T-helper 1 cell treated with Interleukin-12 subunit alpha and Interleukin-12 subunit beta and Interleukin-4 antibody, amounts not matched to agents 30 μg/mL and 1 μg/mL, for 36 hours (primary cell): ENCODE measurements around the gene TNS2.

Experiments
- H3K27ac Mint-ChIP-seq: one replicate; pipeline ENCODE4 v1.8.0; 2021; ENCODE audit warnings: mild to moderate bottlenecking, mixed read lengths
- H3K27me3 Mint-ChIP-seq: one replicate; pipeline ENCODE4 v1.8.0; 2021; ENCODE audit warnings: low read depth, mixed read lengths
- H3K36me3 Mint-ChIP-seq: one replicate; pipeline ENCODE4 v1.8.0; 2021; ENCODE audit warnings: low read depth, mixed read lengths
- H3K4me1 Mint-ChIP-seq: one replicate; pipeline ENCODE4 v1.8.0; 2021; ENCODE audit warnings: low read depth, mixed read lengths
- H3K4me3 Mint-ChIP-seq: one replicate; pipeline ENCODE4 v1.8.0; 2021; ENCODE audit warnings: mild to moderate bottlenecking, moderate library complexity, mixed read lengths
- H3K9me3 Mint-ChIP-seq: one replicate; pipeline ENCODE4 v1.8.0; 2021; ENCODE audit warnings: mixed read lengths

TNS2 gene

DNA sequence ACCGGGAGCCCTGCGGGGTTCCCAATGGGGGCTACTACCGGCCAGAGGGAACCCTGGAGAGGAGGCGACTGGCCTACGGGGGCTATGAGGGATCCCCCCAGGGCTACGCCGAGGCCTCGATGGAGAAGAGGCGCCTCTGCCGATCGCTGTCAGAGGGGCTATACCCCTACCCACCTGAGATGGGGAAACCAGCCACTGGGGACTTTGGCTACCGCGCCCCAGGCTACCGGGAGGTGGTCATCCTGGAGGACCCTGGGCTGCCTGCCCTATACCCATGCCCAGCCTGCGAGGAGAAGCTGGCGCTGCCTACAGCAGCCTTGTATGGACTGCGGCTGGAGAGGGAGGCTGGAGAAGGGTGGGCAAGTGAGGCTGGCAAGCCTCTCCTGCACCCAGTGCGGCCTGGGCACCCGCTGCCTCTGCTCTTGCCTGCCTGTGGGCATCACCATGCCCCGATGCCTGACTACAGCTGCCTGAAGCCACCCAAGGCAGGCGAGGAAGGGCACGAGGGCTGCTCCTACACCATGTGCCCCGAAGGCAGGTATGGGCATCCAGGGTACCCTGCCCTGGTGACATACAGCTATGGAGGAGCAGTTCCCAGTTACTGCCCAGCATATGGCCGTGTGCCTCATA, 9.7 kb downstream of the TNS2 start:
- H3K27ac Mint-ChIP-seq: no peak overlapping the region
- H3K27me3 Mint-ChIP-seq: peaks cover 4% of the 10 kb centered on the region
- peaks cover 4% of the 10 kb centered on the region for H3K4me1 Mint-ChIP-seq
- H3K4me3 Mint-ChIP-seq: no peak overlapping the region
- no peaks in the 10 kb centered on the region for H3K36me3 Mint-ChIP-seq
- no peaks in the 10 kb centered on the region for H3K9me3 Mint-ChIP-seq

DNA sequence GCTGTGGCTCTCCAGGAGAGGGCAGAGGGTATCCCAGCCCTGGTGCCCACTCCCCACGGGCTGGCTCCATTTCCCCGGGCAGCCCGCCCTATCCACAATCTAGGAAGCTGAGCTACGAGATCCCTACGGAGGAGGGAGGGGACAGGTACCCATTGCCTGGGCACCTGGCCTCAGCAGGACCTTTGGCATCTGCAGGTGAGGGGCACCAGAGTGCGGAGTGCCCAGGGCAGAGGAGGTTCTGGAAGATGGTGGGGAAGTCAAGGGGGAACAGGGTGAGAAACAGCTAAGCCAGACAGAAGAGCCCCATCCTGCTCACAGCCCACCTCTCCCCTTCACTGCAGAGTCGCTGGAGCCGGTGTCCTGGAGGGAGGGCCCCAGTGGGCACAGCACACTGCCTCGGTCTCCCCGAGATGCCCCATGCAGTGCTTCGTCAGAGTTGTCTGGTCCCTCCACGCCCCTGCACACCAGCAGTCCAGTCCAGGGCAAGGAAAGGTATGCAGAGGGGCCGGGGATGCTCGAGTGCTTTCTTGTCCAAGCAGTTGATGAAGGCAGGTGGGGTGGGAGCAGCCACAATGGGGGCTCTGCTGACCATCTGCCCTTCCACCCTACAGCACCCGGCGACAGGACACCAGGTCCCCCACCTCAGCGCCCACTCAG, 10.3 kb downstream of the TNS2 start:
- H3K4me3 Mint-ChIP-seq: no peak overlapping the region
- H3K4me1 Mint-ChIP-seq: peaks cover 4% of the 10 kb centered on the region
- H3K27ac Mint-ChIP-seq: no peak overlapping the region
- peaks cover 6% of the 10 kb centered on the region for H3K36me3 Mint-ChIP-seq
- peaks cover 4% of the 10 kb centered on the region for H3K27me3 Mint-ChIP-seq
- no peaks in the 10 kb centered on the region for H3K9me3 Mint-ChIP-seq

DNA sequence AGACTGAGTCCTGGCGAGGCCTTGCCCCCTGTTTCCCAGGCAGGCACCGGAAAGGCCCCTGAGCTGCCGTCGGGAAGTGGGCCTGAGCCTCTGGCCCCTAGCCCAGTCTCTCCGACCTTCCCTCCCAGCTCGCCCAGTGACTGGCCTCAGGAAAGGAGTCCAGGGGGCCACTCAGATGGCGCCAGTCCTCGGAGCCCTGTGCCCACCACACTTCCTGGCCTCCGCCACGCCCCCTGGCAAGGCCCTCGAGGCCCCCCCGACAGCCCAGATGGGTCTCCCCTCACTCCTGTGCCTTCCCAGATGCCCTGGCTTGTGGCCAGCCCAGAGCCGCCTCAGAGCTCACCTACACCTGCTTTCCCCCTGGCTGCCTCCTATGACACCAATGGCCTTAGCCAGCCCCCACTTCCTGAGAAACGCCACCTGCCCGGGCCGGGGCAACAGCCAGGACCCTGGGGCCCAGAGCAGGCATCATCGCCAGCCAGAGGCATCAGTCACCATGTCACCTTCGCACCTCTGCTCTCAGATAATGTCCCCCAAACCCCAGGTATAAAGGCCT, 10.9 kb downstream of the TNS2 start:
- Mint-ChIP-seq H3K4me3 (no peak overlapping the region), H3K27me3 (peaks cover 4% of the 10 kb centered on the region), H3K4me1 (peaks cover 2% of the 10 kb centered on the region), H3K27ac (no peak overlapping the region), H3K9me3 (no peaks in the 10 kb centered on the region), H3K36me3 (peaks cover 7% of the 10 kb centered on the region)

DNA sequence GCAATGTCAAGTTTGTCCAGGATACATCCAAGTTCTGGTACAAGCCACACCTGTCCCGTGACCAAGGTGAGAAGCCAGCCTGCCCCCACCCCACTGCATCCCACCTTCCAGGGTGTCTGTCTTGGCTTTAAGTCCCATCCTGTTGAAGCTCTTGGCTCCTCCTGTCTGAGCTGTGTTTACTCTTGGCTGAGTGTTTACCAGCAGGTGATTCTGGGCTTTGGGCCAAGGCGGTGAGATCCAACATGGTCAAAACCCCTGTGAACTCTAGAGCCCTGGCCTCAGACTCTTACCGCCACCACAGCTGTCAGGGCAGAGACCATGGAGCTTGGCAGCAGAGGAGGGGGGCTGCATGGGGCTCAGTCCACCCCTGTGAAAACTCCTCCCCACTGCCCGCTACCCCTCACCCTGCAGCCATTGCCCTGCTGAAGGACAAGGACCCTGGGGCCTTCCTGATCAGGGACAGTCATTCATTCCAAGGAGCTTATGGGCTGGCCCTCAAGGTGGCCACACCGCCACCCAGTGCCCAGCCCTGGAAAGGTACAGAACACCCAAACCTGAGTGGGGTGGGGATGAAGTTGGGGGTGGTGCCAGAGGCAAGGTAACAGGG, 11.6 kb downstream of the TNS2 start:
- peaks cover 12% of the 10 kb centered on the region for H3K36me3 Mint-ChIP-seq
- H3K4me3 Mint-ChIP-seq: no peak overlapping the region
- no peaks in the 10 kb centered on the region for H3K9me3 Mint-ChIP-seq
- H3K27me3 Mint-ChIP-seq: peaks cover 3% of the 10 kb centered on the region
- no peak overlapping the region for H3K27ac Mint-ChIP-seq
- peaks cover 5% of the 10 kb centered on the region for H3K4me1 Mint-ChIP-seq

DNA sequence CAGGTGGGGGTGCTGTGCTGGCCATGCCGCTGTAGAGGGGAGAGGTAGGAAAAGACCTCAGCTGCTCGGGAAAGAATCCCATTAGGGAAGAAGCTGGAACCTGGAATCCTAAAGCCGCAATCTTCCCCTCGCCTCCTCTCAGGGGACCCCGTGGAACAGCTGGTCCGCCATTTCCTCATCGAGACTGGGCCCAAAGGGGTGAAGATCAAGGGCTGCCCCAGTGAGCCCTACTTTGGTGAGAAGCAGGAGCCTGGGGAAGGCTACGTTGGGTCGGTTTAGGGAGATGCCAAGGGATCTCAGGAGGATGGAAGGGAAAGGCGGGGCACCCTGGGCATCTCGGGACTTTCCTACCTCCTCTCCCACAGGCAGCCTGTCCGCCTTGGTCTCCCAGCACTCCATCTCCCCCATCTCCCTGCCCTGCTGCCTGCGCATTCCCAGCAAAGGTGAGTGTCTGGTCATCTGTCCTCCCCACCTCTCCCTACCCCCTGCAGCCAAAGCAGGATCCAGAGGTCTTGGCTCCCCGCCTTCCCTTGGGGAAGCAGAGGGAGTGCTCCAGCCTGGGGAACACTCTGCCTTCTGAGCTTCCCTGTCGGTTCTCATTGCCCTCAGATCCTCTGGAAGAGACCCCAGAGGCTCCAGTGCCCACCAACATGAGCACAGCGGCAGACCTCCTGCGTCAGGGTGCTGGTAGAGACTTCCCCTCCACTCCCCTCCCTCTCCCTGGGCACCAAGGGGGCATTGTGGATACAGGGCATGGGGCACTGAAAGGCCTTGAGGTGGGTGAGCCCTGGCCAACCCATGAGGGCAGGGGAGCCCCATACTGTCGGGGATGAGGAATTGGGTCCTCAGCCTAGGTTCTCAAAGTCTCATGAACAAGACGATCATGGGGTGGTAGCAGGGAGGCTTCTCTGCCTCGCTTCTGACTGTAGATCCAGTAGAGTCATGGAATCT, 12.4 kb downstream of the TNS2 start:
- Mint-ChIP-seq H3K36me3 (peaks cover 12% of the 10 kb centered on the region), H3K4me1 (peaks cover 4% of the 10 kb centered on the region), H3K9me3 (no peaks in the 10 kb centered on the region), H3K27me3 (no peaks in the 10 kb centered on the region), H3K4me3 (no peak overlapping the region), H3K27ac (no peak overlapping the region)

DNA sequence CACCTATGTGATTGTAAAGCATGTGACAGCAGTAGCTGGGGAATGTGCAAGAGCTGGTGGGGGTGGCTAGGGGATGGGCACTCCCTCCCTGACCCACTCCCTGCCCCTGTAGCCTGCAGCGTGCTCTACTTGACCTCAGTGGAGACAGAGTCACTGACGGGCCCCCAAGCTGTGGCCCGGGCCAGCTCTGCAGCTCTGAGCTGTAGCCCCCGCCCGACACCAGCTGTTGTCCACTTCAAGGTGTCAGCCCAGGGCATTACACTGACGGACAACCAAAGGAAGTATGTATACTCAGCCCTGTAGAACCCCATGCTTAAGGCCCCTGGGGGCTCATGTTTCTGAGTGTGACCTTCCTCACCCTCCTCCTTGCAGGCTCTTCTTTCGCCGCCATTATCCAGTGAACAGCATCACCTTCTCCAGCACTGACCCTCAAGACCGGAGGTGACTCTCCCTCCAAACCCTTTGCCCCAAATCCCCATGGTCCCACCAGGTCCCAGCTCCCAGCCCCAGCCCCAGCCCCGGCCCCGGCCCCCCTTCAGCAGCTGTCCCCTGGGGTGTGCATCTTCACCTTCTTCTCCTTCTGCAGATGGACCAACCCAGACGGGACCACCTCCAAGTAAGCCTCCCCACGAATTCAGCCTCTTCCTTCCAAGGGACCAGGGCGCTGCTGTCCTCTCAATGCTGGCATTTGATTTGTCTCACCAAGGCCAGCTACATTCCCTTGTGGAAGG, 13.3 kb downstream of the TNS2 start:
- H3K36me3 Mint-ChIP-seq: peaks cover 12% of the 10 kb centered on the region
- H3K4me3 Mint-ChIP-seq: no peak overlapping the region
- H3K4me1 Mint-ChIP-seq: peaks cover 4% of the 10 kb centered on the region
- H3K9me3 Mint-ChIP-seq: no peaks in the 10 kb centered on the region
- no peaks in the 10 kb centered on the region for H3K27me3 Mint-ChIP-seq
- no peak overlapping the region for H3K27ac Mint-ChIP-seq

DNA sequence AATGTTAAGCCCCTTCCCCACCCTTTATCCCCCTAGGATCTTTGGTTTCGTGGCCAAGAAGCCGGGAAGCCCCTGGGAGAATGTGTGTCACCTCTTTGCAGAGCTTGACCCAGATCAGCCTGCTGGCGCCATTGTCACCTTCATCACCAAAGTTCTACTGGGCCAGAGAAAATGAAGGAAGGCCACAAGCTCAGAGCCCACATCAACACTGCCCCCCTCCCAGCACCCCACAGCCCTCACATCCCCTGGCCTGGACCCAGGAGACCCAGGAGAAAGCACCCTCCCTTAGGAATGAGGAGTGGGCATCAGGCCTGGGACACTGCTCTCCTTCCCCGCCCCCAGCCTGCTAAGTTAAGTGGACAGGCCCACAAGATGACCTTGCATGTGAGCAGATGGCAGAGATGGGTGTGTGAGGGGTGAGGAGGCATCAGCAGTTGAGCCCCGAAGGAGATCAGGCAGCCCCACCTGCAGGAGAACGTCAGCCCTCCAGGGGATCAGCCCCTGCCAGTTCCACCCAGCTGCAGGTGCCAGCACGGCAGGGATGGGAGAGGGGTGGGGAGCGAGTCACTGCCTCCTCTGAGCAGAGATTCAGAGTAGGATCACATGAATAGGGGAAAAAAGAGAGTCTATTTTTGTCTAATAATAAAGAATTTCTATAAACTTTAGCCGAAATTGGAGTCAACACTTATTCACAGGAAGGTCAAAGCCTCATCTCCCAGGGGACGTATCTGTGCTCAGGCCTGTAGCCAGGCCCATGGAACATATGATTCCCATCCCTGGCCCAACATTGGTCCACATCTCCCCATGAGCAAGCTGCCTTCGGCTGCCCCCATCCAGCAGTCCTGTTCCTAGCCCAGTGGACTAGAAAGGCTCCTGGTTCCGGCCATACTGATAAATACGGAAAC, 14.1 kb downstream of the TNS2 start:
- peaks cover 12% of the 10 kb centered on the region for H3K36me3 Mint-ChIP-seq
- H3K9me3 Mint-ChIP-seq: no peaks in the 10 kb centered on the region
- H3K27me3 Mint-ChIP-seq: no peaks in the 10 kb centered on the region
- no peak overlapping the region for H3K27ac Mint-ChIP-seq
- H3K4me3 Mint-ChIP-seq: no peak overlapping the region
- H3K4me1 Mint-ChIP-seq: peaks cover 4% of the 10 kb centered on the region

DNA sequence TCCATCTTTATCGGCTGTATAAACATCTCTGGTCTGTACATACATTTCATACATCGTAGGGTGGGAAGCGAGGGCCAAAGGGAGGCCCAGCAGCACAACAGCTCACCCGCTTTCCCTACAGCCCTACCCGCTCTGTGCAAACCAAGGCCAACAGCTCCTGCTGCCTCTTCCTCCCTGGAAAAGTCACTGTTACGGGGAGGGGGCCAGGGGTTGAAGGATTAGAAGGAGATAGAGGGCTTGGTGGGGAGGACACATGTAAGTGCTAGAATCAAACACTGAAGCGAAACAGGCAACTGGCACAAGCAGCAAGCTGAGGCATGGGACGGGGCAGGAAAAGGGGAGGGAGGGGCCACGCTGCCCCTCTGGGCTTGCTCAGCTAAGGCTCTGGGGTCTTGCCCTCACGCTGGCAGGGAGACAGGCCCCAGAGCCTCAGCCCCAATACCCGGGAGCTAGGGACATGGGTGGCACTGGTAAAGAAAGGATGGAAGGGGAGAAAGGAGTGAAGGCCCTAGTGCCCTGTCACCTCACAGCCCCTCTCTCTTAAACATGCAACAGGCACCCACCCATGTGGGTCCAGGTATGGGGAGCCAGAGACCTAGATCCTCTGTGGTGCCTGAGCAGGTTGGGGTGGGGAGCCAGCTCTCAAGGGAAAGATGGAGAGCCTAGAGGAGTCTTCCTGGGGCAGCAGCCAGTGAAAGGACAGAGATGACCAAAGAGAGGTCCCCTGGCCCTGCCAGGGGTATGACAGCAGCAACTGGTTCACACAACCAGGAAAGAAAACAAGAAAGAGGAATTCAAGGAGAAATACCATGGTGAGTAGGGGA, 15.0 kb downstream of the TNS2 start:
- no peak overlapping the region for H3K27ac Mint-ChIP-seq
- no peaks in the 10 kb centered on the region for H3K27me3 Mint-ChIP-seq
- no peaks in the 10 kb centered on the region for H3K9me3 Mint-ChIP-seq
- H3K4me1 Mint-ChIP-seq: peaks cover 4% of the 10 kb centered on the region
- peaks cover 12% of the 10 kb centered on the region for H3K36me3 Mint-ChIP-seq
- no peak overlapping the region for H3K4me3 Mint-ChIP-seq

DNA sequence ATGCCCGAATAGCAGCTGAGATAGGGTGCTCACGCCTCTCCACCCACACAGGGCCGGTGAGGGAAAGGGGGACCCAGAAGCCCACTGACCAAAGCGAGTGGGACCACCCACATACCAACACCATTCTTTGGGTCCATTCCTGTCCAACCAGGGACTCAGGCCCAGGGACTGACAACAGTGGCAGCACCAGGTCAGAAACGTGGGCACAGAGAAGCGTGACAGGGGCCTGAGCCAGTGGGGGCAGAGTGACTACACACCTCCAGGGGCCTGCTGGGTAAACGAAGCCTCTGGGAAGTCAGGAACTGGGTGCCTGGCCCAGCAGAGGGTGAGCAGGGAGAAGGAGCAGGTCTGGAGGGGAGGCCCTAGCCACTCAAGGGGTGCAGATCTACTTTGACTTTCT, 15.6 kb downstream of the TNS2 start:
- Mint-ChIP-seq H3K4me3 (no peak overlapping the region), H3K27me3 (no peaks in the 10 kb centered on the region), H3K36me3 (peaks cover 12% of the 10 kb centered on the region), H3K9me3 (no peaks in the 10 kb centered on the region), H3K27ac (no peak overlapping the region), H3K4me1 (peaks cover 4% of the 10 kb centered on the region)

DNA sequence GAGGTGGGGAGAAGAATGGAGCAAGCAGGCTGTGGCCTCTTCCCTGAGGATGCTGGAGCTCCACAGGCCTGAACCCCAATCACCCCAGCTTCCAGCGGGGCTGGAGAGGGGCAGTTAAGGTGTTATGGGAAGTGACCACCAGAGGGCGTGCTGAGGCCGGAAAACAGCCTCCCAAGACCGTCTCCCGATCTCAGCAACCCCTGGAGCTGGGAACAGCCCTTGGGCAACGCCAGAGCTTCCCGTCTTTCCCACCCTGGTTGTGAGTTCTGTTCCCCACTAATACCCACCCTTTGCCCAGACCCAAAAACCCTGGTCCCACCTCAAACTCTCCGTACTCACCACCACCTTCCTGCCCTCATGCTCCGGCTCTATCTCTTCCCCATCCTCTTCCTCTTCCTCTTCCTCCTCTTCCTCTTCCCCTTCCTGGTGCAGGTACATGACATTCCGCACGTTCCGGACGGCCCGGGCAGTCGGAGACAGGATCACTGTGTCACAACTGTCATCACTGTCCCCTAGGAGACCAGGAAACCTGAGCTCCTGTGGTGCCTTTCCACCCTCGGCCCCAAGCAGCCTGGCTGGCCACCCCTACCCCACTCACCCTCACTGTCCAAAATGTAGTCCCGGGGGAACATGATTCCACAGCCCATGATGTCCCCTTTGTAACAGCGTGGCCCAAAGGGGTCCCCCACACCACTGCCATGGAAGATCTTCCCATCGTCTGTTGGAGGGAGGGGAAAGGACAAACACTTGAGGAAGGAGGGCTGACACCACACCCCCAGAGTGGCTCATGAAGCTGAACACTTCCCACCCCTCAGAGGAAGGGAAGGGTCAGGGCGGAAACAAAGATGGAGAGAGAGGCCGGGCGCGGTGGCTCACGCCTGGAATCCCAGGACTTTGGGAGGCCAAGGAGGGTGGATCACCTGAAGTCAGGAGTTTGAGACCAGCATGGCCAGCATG, 16.4 kb downstream of the TNS2 start:
- Mint-ChIP-seq H3K36me3 (peaks cover 15% of the 10 kb centered on the region), H3K27me3 (no peaks in the 10 kb centered on the region), H3K27ac (peak overlapping the region; percentile 23)

DNA sequence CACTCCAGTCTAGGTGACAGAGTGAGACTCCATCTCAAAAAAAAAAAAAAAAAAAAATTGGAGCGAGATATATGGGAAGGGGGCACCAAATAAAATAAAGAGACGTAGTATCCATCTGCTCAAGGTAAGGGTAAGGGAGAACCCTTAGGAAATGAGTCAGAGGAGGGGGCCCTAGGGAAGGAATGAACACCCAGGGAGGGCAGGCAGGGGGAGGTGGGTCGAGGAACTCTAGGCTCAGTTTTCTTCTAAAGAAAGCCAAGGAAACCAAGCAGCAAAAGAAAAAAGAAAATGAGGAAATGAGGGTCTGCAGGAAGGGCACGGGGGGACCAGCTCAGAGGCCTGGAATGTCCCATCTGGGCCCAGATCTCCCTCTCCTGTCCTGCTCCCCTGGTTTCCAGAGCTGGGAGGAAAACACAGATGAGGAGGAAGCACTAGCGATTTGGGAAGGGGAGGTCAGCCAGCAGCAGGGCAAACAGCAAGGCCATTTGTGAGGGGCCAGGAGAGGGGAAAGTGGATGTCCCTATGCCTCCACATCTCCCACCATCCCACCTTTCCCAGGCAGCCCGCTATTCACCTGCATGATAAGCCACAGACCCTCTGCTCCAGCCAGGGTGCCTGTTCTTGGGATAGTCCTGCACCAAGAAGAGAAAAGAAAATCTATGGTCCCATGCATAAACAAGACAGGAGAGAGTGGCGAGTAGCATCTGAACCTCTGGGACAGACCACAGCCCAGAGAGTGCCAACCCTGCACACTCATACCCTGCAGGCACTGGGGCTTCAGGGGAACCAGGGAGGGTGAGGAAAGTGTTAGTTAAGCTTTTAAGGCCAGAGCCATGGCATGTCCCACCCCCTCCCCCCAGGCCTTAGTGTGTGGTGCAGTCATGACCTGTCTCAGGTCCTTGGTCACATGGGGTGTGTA, 17.5 kb downstream of the TNS2 start:
- Mint-ChIP-seq H3K9me3 (no peaks in the 10 kb centered on the region), H3K4me1 (peaks cover 4% of the 10 kb centered on the region), H3K4me3 (no peak overlapping the region), H3K27me3 (no peaks in the 10 kb centered on the region), H3K36me3 (peaks cover 21% of the 10 kb centered on the region), H3K27ac (no peak overlapping the region)

More for the DNA sequence above, 16.4 kb downstream of the TNS2 start:
- Mint-ChIP-seq H3K4me3 (no peak overlapping the region), H3K9me3 (no peaks in the 10 kb centered on the region), H3K4me1 (peaks cover 4% of the 10 kb centered on the region)
